ENCODE data around the gene DDX24. TPM values are rescaled to one million over a fixed set of nuclear protein-coding genes. Genes with fewer than 3 reads are reported as not detected.

DDX24 gene
- total and polyA plus RNA-seq, 2 of the 8 experiments (the other 6 are each of a cell fraction or from before 2014, with no cell fraction given), result 89.0 to 201 TPM

GRCh38 chr14:93998871-93999403, 82.1 kb downstream of the DDX24 start (continued):
- TF ChIP-seq ASH2L (IDR thresholded peaks at IDR 0.05; ENCODE audit: low read length) (no peak), TBP (IDR thresholded peaks at IDR 0.05; ENCODE audit: low read depth, low read length) (no peak), CREB1 (IDR thresholded peaks at IDR 0.05) (no peak), JUN (IDR thresholded peaks at IDR 0.05; ENCODE audit: low read depth, low read length) (no peak), RNF2 (IDR thresholded peaks at IDR 0.05; ENCODE audit: borderline replicate concordance, low read depth, low read length, missing control alignments, poor library complexity, severe bottlenecking) (no peak), RXRA (IDR thresholded peaks at IDR 0.05; ENCODE audit: insufficient read depth, low read depth, low read length) (no peak), MAX (IDR thresholded peaks at IDR 0.05) (no peak)

Other genes with a start within 250 kb of the DDX24 start
- gene FAM181A, start 153.9 kb downstream of the DDX24 start, total RNA-seq (2021; fragmentation: NEBNext Ultra II Directional; extraction: Animal tissue kit (Norgen Biotek cat#: 25700)), result not detected in 2 replicates
- gene FAM181A, start 153.9 kb downstream of the DDX24 start, polyA plus RNA-seq (2011; rRNA removed), result not detected in 2 replicates
- 0.77 and 1.0 TPM in 2 replicates for gene ASB2, start 104.6 kb downstream of the DDX24 start, total RNA-seq (2021; fragmentation: NEBNext Ultra II Directional; extraction: Animal tissue kit (Norgen Biotek cat#: 25700))
- 2.1 and 3.2 TPM in 2 replicates for gene ASB2, start 104.6 kb downstream of the DDX24 start, polyA plus RNA-seq (2011; rRNA removed)
- not detected in 2 replicates for gene CCDC197, start 83.9 kb downstream of the DDX24 start, total RNA-seq (2021; fragmentation: NEBNext Ultra II Directional; extraction: Animal tissue kit (Norgen Biotek cat#: 25700))
- gene CCDC197, start 83.9 kb downstream of the DDX24 start, polyA plus RNA-seq (2011; rRNA removed), result not detected in 2 replicates
- 4.1 and 4.2 TPM in 2 replicates for gene OTUB2, start 54.9 kb downstream of the DDX24 start, total RNA-seq (2021; fragmentation: NEBNext Ultra II Directional; extraction: Animal tissue kit (Norgen Biotek cat#: 25700))
- 2.2 and 2.6 TPM in 2 replicates for gene OTUB2, start 54.9 kb downstream of the DDX24 start, polyA plus RNA-seq (2011; rRNA removed)
- 19.9 and 21.2 TPM in 2 replicates for gene IFI27L1, start 108 bp upstream of the DDX24 start, total RNA-seq (2021; fragmentation: NEBNext Ultra II Directional; extraction: Animal tissue kit (Norgen Biotek cat#: 25700))
- 30.5 and 36.8 TPM in 2 replicates for gene IFI27L1, start 108 bp upstream of the DDX24 start, polyA plus RNA-seq (2011; rRNA removed)
- gene IFI27, start 29.5 kb upstream of the DDX24 start, total RNA-seq (2021; fragmentation: NEBNext Ultra II Directional; extraction: Animal tissue kit (Norgen Biotek cat#: 25700)), result 0.76 and 1.0 TPM in 2 replicates
- gene IFI27, start 29.5 kb upstream of the DDX24 start, polyA plus RNA-seq (2011; rRNA removed), result 1.9 and 2.2 TPM in 2 replicates
- 14.0 and 19.8 TPM in 2 replicates for gene IFI27L2, start 48.4 kb upstream of the DDX24 start, total RNA-seq (2021; fragmentation: NEBNext Ultra II Directional; extraction: Animal tissue kit (Norgen Biotek cat#: 25700))
- 69.6 and 74.7 TPM in 2 replicates for gene IFI27L2, start 48.4 kb upstream of the DDX24 start, polyA plus RNA-seq (2011; rRNA removed)
- 9.4 and 9.6 TPM in 2 replicates for gene PPP4R4, start 93.1 kb upstream of the DDX24 start, total RNA-seq (2021; fragmentation: NEBNext Ultra II Directional; extraction: Animal tissue kit (Norgen Biotek cat#: 25700))
- gene PPP4R4, start 93.1 kb upstream of the DDX24 start, polyA plus RNA-seq (2011; rRNA removed), result 2.5 and 3.3 TPM in 2 replicates
- not detected in 2 replicates for gene SERPINA10, start 212.1 kb upstream of the DDX24 start, total RNA-seq (2021; fragmentation: NEBNext Ultra II Directional; extraction: Animal tissue kit (Norgen Biotek cat#: 25700))
- gene SERPINA10, start 212.1 kb upstream of the DDX24 start, polyA plus RNA-seq (2011; rRNA removed), result not detected in 2 replicates
- not detected in 2 replicates for gene SERPINA6, start 242.1 kb upstream of the DDX24 start, total RNA-seq (2021; fragmentation: NEBNext Ultra II Directional; extraction: Animal tissue kit (Norgen Biotek cat#: 25700))
- not detected in 2 replicates for gene SERPINA6, start 242.1 kb upstream of the DDX24 start, polyA plus RNA-seq (2011; rRNA removed)